AG09309 (cell line): ENCODE data around the gene NAALADL2.

ENCODE experiments used
- DNase-seq: peaks from one replicate; pipeline ENCODE4 v3.0.0-alpha.2; 2010; ENCODE audit warnings: low read depth
- H3K4me3 ChIP-seq: 2 replicates; pipeline ENCODE4 v1.5.1; 2011; ENCODE audit warnings: mild to moderate bottlenecking, low read depth, low read length, moderate library complexity; ENCODE audit not compliant: control insufficient read depth
- TF ChIP-seq, protein P1 (sequence below): IDR thresholded peaks from 2 replicates; pipeline ENCODE4 v1.5.1; 2011; ENCODE audit warnings: mild to moderate bottlenecking, low read depth, low read length, inconsistent platforms; ENCODE audit not compliant: insufficient read depth, control insufficient read depth; ENCODE audit errors: missing control alignments

Gene NAALADL2

DNA sequence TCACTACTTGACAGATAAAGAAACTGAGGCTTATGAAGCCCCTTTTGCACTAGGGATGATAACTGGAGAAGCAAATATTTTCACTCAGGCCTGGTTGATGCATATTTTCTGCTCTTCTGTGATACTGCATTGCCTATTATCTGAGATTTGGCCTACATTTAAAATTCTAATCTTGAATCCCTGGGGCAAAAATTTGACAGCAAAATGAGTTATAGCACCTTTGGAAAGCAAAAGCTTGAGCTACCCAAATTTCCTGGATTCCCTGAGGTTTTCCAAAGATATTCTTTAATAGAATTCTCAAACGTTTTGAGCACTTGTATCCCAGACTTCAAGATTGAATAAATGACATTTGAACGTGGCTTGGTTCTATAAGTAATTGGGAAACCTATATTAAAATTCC lies 86.1 kb downstream of the NAALADL2 start:
- H3K4me3 ChIP-seq = no peak overlapping the region
- DNase-seq = no peak
- TF ChIP-seq, protein P1, sequence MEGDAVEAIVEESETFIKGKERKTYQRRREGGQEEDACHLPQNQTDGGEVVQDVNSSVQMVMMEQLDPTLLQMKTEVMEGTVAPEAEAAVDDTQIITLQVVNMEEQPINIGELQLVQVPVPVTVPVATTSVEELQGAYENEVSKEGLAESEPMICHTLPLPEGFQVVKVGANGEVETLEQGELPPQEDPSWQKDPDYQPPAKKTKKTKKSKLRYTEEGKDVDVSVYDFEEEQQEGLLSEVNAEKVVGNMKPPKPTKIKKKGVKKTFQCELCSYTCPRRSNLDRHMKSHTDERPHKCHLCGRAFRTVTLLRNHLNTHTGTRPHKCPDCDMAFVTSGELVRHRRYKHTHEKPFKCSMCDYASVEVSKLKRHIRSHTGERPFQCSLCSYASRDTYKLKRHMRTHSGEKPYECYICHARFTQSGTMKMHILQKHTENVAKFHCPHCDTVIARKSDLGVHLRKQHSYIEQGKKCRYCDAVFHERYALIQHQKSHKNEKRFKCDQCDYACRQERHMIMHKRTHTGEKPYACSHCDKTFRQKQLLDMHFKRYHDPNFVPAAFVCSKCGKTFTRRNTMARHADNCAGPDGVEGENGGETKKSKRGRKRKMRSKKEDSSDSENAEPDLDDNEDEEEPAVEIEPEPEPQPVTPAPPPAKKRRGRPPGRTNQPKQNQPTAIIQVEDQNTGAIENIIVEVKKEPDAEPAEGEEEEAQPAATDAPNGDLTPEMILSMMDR = no peak

DNA sequence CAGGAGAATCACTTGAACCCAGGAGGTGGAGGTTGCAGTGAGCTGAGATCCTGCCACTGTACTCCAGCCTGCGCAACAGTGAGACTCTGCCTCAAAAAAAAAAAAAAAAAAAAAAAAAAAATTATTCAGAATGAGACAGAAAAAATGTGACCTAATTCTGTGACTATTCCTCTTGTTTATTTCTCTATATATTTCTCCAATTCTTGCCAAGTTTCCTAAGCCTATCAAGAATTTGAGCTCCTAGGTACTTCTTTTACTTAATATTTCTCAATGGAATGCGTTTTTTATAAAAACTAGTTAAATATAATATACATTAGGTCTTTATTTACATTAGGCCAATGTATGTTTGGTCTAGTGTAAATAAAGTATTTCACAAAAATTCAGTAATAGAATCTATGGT lies 86.8 kb downstream of the NAALADL2 start:
- no peak overlapping the region for H3K4me3 ChIP-seq
- DNase-seq = no peak
- TF ChIP-seq, protein P1 = no peak

DNA sequence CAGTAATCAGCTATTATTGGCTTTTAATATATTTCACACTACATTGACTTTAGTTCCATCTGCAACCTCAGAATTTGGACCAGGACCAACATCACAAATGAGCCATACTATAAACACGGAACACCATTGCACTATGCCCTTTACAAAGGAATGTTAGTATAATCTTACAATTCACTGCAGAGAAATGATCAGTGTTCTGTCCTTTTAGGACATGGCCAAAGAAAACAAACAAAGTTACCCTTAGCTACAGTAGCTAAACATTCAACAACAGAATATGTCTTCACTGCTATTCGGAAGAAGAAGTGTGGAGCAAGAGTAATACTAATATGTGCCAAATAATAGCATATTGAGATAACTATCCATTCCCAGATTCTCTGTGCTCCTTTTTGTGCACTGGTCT lies 90.4 kb downstream of the NAALADL2 start:
- TF ChIP-seq, protein P1 = no peak
- no peak overlapping the region for H3K4me3 ChIP-seq
- peak; percentile 93 for DNase-seq

DNA sequence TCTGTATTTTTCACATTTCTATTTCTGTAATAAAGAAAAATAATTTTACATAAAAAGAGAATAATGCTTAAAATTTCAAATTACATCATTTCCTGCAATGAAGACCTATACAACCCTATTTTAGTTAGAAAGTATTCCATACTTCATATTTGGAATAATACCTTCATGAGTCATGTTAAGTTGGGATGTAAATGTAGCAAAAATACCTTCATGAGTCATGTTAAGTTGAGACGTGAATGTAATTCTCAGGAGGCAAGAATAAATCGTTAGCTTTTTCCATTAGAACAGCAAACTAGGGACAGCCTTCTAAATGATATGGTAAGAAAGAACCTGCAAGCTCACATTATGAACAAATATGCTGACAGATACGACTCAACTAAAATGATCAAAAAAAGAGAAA lies 91.9 kb downstream of the NAALADL2 start:
- TF ChIP-seq, protein P1 = no peak
- no peak for DNase-seq
- H3K4me3 ChIP-seq = no peak overlapping the region

DNA sequence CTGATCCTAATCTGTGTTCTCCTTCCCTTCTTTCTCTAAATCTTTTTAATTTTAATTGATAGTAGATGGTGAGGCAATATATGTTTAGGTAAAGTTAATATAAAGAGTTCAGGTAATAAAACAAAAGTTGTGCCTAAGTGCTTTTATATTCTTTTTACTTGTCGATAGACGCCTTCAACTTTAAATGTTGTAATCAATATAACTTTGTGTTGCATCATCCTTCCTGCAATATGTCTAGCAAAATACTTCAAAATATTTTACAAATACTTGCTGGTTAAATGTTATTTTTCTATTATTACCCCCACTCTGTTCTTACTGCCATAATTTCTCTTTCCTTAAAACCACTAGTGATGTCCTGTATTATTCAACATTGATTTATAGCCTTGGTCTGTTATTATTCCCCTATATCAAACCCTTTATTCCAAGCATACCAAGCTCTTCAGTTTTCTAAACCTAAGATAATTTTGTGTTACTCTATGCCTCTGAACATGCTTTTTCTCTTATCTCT lies 92.4 kb downstream of the NAALADL2 start:
- no peak for DNase-seq
- TF ChIP-seq, protein P1 = no peak
- H3K4me3 ChIP-seq = no peak overlapping the region

DNA sequence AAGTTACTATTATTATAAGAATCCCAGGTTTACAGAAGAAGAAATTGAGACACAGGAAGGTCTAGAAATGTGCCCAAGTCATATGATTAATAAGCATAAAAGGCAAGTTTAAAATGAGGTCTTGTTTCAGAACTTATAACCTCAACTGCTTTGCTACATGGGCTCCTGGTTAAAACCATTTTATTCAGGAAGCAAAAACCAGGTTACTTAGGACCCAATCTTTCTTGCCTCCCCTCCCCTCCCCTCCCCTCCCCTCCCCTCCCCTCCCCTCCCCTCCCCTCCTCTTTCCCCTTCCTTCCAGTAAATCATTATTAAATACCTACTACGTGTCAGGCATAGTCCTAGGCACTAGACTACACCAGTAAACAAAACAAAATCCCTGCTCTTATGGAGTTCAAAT lies 93.9 kb downstream of the NAALADL2 start:
- TF ChIP-seq, protein P1 = no peak
- no peak for DNase-seq
- H3K4me3 ChIP-seq = no peak overlapping the region

DNA sequence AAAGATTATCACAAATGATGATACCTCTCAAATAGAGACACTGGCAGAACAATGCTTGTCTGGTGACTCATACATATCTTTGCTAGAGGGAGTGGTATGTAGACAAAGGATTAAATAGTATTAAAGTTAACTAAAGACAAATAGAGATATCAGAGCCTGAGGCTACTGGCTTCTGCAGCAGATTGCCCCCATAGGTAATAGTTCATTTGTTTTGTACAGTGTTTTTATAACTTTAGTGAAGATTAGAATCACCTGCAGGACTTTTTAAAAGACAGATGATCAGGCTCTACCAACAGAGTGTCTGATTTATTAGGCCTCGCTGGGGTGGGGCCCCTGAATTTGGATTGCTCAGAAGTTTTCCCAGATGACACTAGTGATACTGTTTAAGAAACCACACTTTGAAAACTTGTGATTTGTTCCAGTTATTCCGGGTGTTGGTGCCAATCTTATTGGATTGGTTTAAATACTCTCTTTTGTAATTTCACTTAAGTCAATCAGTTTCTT lies 96.4 kb downstream of the NAALADL2 start:
- DNase-seq = no peak
- TF ChIP-seq, protein P1 = no peak

More for the DNA sequence above, 96.4 kb downstream of the NAALADL2 start:
- no peak overlapping the region for H3K4me3 ChIP-seq
